K562 (cell line): Measurements from ENCODE around the gene MKNK1. TPM values are rescaled to one million over a fixed set of nuclear protein-coding genes. Genes with fewer than 3 reads are reported as not detected.

Experiments
- ARID2 ChIP-seq: fragments of 450-650 bp; IDR thresholded peaks from 2 replicates; pipeline ENCODE4 v1.6.1; 2017; ENCODE audit warnings: antibody characterized with exemption, mild to moderate bottlenecking
- ASH1L ChIP-seq: fragments of 450-650 bp; IDR thresholded peaks from 2 replicates; pipeline ENCODE4 v1.6.1; 2018; ENCODE audit warnings: borderline replicate concordance, mild to moderate bottlenecking, low read depth; ENCODE audit not compliant: partially characterized antibody
- EP300 ChIP-seq: IDR thresholded peaks from 2 replicates; pipeline ENCODE4 v1.6.1; 2012; ENCODE audit warnings: low read length, improper control_type of control experiment
- ESRRA ChIP-seq: fragments of 450-650 bp; IDR thresholded peaks from 2 replicates; pipeline ENCODE4 v1.6.1; 2014; ENCODE audit warnings: low read depth, mild to moderate bottlenecking, moderate library complexity, borderline replicate concordance
- HDAC1 ChIP-seq, 2 experiments: fragments of 450-650 bp; IDR thresholded peaks; 2 replicates each; pipeline ENCODE4 v1.6.1; 2016 to 2017; ENCODE audit warnings: inconsistent platforms in 1 of 2, mild to moderate bottlenecking in 1 of 2, moderate library complexity in 1 of 2
- HMBOX1 ChIP-seq: sonication (generic); IDR thresholded peaks from 2 replicates; pipeline ENCODE4 v1.6.1; 2016
- KDM4B ChIP-seq, 2 experiments: fragments of 450-650 bp in 1 of 2; sonication (generic) in 1 of 2; IDR thresholded peaks; 2 replicates each; pipeline ENCODE4 v1.6.1; 2016 to 2017; ENCODE audit warnings: borderline replicate concordance in 2 of 2, antibody characterized with exemption in 1 of 2, low read depth in 1 of 2, mild to moderate bottlenecking in 1 of 2
- KLF16 ChIP-seq: IDR thresholded peaks from 2 replicates; pipeline ENCODE4 v1.6.1; 2016; ENCODE audit warnings: antibody characterized with exemption
- NR4A1 ChIP-seq, 2 experiments: fragments of 250-450 bp in 1 of 2; fragments of 450-650 bp in 1 of 2; sonication (Bioruptor Pico) in 1 of 2; IDR thresholded peaks; 2 replicates each; pipeline versions ENCODE4 v1.4.0 to v1.6.1; 2016 to 2020; ENCODE audit warnings: mild to moderate bottlenecking in 2 of 2, missing compliant biosample characterization in 1 of 2, missing genetic modification characterization in 1 of 2, moderate library complexity in 1 of 2
- TFAM ChIP-seq: fragments of 250-450 bp; sonication (Bioruptor Pico); conservative IDR thresholded peaks from 2 replicates; pipeline ENCODE4 v1.5.0; 2021; ENCODE audit warnings: mild to moderate bottlenecking, moderate library complexity
- YY1 ChIP-seq, 3 experiments: IDR thresholded peaks; 2 replicates each; pipeline ENCODE4 v1.6.1; 2011; ENCODE audit warnings: low read length in 2 of 3, mild to moderate bottlenecking in 2 of 3, moderate library complexity in 2 of 3, borderline replicate concordance in 1 of 3, control low read depth in 1 of 3, low read depth in 1 of 3; ENCODE audit not compliant: insufficient read depth in 3 of 3, insufficient replicate concordance in 2 of 3, control insufficient read depth in 1 of 3, insufficient read length in 1 of 3; ENCODE audit errors: extremely low read depth in 1 of 3
- ZBED1 ChIP-seq: IDR thresholded peaks from 2 replicates; pipeline ENCODE4 v1.6.1; 2014
- ZBTB11 ChIP-seq, 3 experiments: fragments of 200-800 bp in 1 of 3; fragments of 250-450 bp in 1 of 3; fragments of 450-650 bp in 1 of 3; sonication (Bioruptor Pico) in 1 of 3; sonication (Bioruptor generic) in 1 of 3; formaldehyde crosslinking in 1 of 3; IDR thresholded peaks; 2 replicates each; pipeline versions ENCODE4 v1.6.1 to v1.8.0; 2016 to 2022; ENCODE audit warnings: mild to moderate bottlenecking in 2 of 3, missing genetic modification characterization in 2 of 3, missing compliant biosample characterization in 1 of 3, moderate library complexity in 1 of 3
- ZNF583 ChIP-seq: fragments of 250-450 bp; sonication (Bioruptor Pico); IDR thresholded peaks from 2 replicates; pipeline ENCODE4 v1.4.0; 2020
- ZNF592 ChIP-seq: fragments of 450-650 bp; IDR thresholded peaks from 2 replicates; pipeline ENCODE4 v1.6.1; 2017; ENCODE audit warnings: antibody characterized with exemption, mild to moderate bottlenecking
- polyA plus RNA-seq, 8 experiments: library from polyadenylated mRNA; depleted of rRNA in 4 of 8; stranded (reverse) in 5 of 8; unstranded in 3 of 8; fragments of >200 nt; fragmentation: Nextera tagmentation in 2 of 8; fragmentation: Illumina TruSeq in 1 of 8; extraction: Ambion mirVana in 2 of 8; extraction: Trizol in 1 of 8; gene quantifications; 2 replicates each; pipeline versions ENCODE4 v1.2.1 to v1.2.3, GENCODE V29; 2011 to 2014; ENCODE audit warnings: inconsistent platforms in 1 of 8, missing spikeins in 1 of 8
- total RNA-seq, 7 experiments: library from RNA; depleted of rRNA in 6 of 7; stranded (reverse); fragments of >200 nt in 6 of 7; fragmentation: Illumina TruSeq in 2 of 7; extraction: Trizol in 2 of 7; gene quantifications; 2 replicates each; pipeline versions ENCODE4 v1.2.1 to v1.2.3, GENCODE V29; 2011 to 2021; ENCODE audit warnings: low replicate concordance in 1 of 7

MKNK1 gene
- total and polyA plus RNA-seq, 9 of the 15 experiments (the other 6 are each of a cell fraction or from before 2014, with no cell fraction given) = 27.7 to 51.3 (median 43.7) TPM

DNA sequence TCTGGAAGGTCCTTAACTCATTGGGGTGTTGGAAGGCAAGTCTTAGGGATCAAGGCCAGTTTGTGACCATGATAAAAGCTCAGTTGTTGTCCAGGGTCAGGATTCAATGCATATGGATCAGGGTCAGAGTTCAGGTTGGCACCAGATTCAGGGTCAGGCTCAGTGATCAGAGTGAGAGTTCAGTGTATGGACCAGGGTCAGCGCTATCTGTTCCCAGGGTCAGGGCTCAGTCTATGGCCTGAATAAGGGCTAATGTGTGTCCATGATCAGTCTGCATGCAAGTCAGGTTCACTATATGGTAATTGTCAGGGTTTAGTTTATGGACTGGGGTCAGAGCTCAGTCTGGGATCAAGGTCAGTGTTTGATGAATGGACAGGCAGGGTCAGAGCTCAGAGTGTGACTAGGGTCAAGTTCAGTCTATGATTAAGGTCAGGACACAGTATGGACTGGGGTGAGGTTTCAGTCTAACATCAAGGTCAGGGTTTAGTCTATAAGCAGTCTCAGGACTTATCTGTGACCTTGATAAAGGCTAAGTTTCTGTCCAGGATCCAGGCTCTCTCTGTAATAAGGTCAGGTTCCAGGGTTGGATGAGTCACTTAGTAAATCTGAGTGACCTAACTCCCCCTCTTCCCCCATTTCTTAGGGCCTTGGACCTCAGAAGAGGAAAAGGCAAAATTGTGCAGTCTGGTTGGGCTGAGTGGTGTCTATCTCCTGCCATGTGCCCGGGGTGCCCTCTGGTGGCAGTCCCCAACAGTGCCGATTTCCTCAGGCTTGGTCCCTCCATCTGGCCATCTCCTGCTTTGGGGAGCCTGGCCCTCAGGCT, 76.4 kb downstream of the MKNK1 start (continued):
- TF ChIP-seq EP300 (peak; percentile 50; the same call in 1 of the 2 replicates), KDM4B (IDR thresholded peaks at IDR 0.05; ENCODE audit: borderline replicate concordance in 2 of 2, low read depth in 1 of 2) (peak in 1 of 2 experiments; percentile 62; a peak in 1 of 4 replicates), KLF16 (peak; percentile 77), HDAC1 (IDR thresholded peaks at IDR 0.05) (peak in 1 of 2 experiments; percentile 82; a peak in 2 of 4 replicates), ZNF592 (peak; percentile 91), TFAM (CRISPR knock-in tag) (no peak), ZNF583 (CRISPR knock-in tag) (no peak), HMBOX1 (peak; percentile 70; the same call in 1 of the 2 replicates), YY1 (IDR thresholded peaks at IDR 0.05; ENCODE audit: borderline replicate concordance in 1 of 3, control insufficient read depth in 1 of 3, extremely low read depth in 1 of 3, insufficient read depth in 3 of 3, insufficient read length in 1 of 3, insufficient replicate concordance in 2 of 3, low read depth in 1 of 3, low read length in 2 of 3) (peak in 1 of 3 experiments; percentile 56), ESRRA (peak; percentile 99), NR4A1 (CRISPR knock-in tag; IDR thresholded peaks at IDR 0.05) (no peak), NR4A1 (tag; IDR thresholded peaks at IDR 0.05) (peak; percentile 13), ZBED1 (0 out of 2 replicates have a peak, but pooled peaks have one; percentile 37), ASH1L (no peak), ZBTB11 (CRISPR knock-in tag; IDR thresholded peaks at IDR 0.05) (0 out of 6 replicates have a peak, but pooled peaks of 1 of the 3 experiments have one; percentile 12), ARID2 (peak; percentile 100)
